Measurements from ENCODE around the gene ADAD1. TPM values are rescaled to one million over a fixed set of nuclear protein-coding genes. Genes with fewer than 3 reads are reported as not detected.

ADAD1 gene
- not detected in 5 replicates for total RNA-seq (2022; extraction: Qiagen RNA extraction)

GRCh38 chr4:122378711-122379110 lies at the start of gene ADAD1:
TSS of gene ADAD1 (plus strand) at chr4:122379011. CDS start at chr4:122380070, 1,059 bp downstream.

GRCh38 chr4:122456231-122457116 lies 77.7 kb downstream of the ADAD1 start, which contains the start of gene IL2:
TSS of gene IL2 (minus strand) at chr4:122456725. CDS start at chr4:122456440, 285 bp downstream.

Other genes starting within 250 kb of the ADAD1 start
- gene BLTP1, start 226.7 kb upstream of the ADAD1 start, total RNA-seq (2022; extraction: Qiagen RNA extraction), result 6.3 to 10.6 TPM (median 8.8 TPM) in 5 replicates
- gene IL2, start 77.7 kb downstream of the ADAD1 start, total RNA-seq (2022; extraction: Qiagen RNA extraction), result not detected in 5 replicates
- gene IL21, start 242.1 kb downstream of the ADAD1 start, total RNA-seq (2022; extraction: Qiagen RNA extraction), result not detected in 5 replicates

Measured in A549 treated with dexamethasone at 1 μM for 4 hours (cell line).